ENCODE measurements around the gene B3GALT4.

DNA sequence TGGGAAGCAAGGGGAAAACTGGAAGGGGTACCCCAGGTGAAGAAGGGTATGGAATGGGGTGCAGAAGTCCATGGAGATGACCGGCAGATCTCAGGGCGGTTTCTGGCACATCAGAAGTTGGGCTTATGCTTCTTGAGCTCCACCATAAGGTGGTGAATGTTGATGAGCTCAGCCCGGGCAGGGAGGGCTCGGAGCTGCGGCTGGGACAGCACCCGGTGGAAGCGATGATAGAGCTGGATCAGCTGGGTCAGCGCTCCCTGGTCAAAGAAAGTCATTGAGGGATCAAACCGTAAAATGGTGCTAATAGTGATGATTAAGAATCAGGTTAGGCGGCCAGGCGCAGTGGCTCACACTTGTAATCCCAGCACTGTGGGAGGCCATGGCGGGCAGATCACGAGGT lies 26.2 kb upstream of the B3GALT4 start:
- no peak for TF ChIP-seq CTCF (IDR thresholded peaks at IDR 0.05; ENCODE audit: insufficient read depth, low read length, poor library complexity, severe bottlenecking)
- TF ChIP-seq EZH2phosphoT487 (conservative IDR thresholded peaks at IDR 0.05; ENCODE audit: low read length) = no peak
